Neural crest cell (in vitro differentiated cells): ENCODE results near the gene DIP2C. TPM values are rescaled to one million over a fixed set of nuclear protein-coding genes. Genes with fewer than 3 reads are reported as not detected.

Experiments
- DNase-seq: peaks from one replicate; pipeline ENCODE4 v3.0.0; 2021; ENCODE audit warnings: low read depth, mixed read lengths, low spot score
- H3K27ac Mint-ChIP-seq: one replicate; pipeline ENCODE4 v1.8.0; 2021; ENCODE audit warnings: mild to moderate bottlenecking, mixed read lengths; ENCODE audit not compliant: unreplicated experiment
- H3K27me3 Mint-ChIP-seq: 2 replicates; pipeline ENCODE4 v1.8.0; 2021; ENCODE audit warnings: low read depth, mild to moderate bottlenecking, mixed read lengths
- H3K36me3 Mint-ChIP-seq: 2 replicates; pipeline ENCODE4 v1.8.0; 2021; ENCODE audit warnings: low read depth, mild to moderate bottlenecking, mixed read lengths
- H3K4me1 Mint-ChIP-seq: 2 replicates; pipeline ENCODE4 v1.8.0; 2021; ENCODE audit warnings: mixed read lengths
- H3K4me3 Mint-ChIP-seq: one replicate; pipeline ENCODE4 v1.8.0; 2021; ENCODE audit warnings: mild to moderate bottlenecking, mixed read lengths
- H3K9me3 Mint-ChIP-seq: 2 replicates; pipeline ENCODE4 v1.8.0; 2021; ENCODE audit warnings: mixed read lengths
- total RNA-seq: library from RNA; stranded (reverse); gene quantifications from 2 replicates; pipeline ENCODE4 v1.2.1, GENCODE V29; 2021
- TF ChIP-seq, protein P1 (sequence below): fragments of 200-600 bp; sonication (generic); conservative IDR thresholded peaks from 2 replicates; pipeline ENCODE4 v1.5.0; 2021; ENCODE audit warnings: antibody characterized with exemption, mild to moderate bottlenecking

Gene DIP2C
- total RNA-seq, 1 donor from 2014 or later, result 21.7 TPM

DNA sequence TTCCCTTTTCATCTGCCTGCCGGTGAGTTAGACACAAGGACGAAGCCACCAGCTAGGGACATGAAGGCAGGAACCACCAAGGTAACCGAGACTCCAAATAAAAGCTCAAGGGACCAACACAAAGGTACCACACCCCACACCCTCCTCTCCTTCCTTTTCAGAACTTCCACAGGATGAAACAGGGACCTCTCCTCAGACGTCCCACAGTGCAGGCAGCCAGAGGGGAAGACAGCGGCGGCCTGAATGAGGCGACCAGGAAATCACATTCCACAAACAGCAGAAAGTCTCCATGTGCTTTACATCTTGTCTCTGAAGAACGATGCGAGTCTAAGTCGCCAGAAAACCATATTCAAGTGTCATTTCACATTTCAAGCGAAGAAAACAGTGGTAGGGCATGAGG lies 97.8 kb downstream of the DIP2C start:
- H3K36me3 Mint-ChIP-seq, result no peaks in the 10 kb centered on the region

DNA sequence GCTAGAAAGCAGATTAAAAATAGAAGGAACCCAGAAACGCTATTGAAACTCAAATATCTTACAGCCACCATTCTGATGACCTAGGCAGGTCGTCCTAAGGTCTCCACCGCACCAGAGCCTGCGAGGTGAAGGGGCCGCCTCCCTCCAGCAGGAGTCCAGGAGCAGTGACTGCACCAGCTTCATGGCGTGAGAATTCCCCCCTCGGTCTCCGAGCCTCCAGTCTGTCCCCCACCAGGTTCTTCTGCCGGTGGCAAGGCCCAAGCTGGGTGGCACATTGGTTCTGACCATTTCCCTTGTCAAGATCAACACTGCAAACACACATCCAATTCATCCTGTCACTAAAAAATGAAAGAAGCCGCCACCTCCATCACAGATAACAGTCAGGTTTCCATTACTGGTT lies 98.7 kb downstream of the DIP2C start:
- TF ChIP-seq, protein P1, sequence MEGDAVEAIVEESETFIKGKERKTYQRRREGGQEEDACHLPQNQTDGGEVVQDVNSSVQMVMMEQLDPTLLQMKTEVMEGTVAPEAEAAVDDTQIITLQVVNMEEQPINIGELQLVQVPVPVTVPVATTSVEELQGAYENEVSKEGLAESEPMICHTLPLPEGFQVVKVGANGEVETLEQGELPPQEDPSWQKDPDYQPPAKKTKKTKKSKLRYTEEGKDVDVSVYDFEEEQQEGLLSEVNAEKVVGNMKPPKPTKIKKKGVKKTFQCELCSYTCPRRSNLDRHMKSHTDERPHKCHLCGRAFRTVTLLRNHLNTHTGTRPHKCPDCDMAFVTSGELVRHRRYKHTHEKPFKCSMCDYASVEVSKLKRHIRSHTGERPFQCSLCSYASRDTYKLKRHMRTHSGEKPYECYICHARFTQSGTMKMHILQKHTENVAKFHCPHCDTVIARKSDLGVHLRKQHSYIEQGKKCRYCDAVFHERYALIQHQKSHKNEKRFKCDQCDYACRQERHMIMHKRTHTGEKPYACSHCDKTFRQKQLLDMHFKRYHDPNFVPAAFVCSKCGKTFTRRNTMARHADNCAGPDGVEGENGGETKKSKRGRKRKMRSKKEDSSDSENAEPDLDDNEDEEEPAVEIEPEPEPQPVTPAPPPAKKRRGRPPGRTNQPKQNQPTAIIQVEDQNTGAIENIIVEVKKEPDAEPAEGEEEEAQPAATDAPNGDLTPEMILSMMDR, result no peak
- Mint-ChIP-seq H3K4me3 (no peak overlapping the region), H3K27me3 (no peaks in the 10 kb centered on the region), H3K9me3 (no peaks in the 10 kb centered on the region), H3K4me1 (peaks cover 36% of the 10 kb centered on the region), H3K36me3 (no peaks in the 10 kb centered on the region), H3K27ac (no peak overlapping the region)
- DNase-seq, result no peak

More for the DNA sequence above, 97.8 kb downstream of the DIP2C start:
- Mint-ChIP-seq H3K27me3 (no peaks in the 10 kb centered on the region), H3K27ac (peak overlapping the region; percentile 15), H3K9me3 (no peaks in the 10 kb centered on the region), H3K4me1 (peaks cover 27% of the 10 kb centered on the region), H3K4me3 (no peak overlapping the region)
- DNase-seq, result no peak
- TF ChIP-seq, protein P1, result no peak

DNA sequence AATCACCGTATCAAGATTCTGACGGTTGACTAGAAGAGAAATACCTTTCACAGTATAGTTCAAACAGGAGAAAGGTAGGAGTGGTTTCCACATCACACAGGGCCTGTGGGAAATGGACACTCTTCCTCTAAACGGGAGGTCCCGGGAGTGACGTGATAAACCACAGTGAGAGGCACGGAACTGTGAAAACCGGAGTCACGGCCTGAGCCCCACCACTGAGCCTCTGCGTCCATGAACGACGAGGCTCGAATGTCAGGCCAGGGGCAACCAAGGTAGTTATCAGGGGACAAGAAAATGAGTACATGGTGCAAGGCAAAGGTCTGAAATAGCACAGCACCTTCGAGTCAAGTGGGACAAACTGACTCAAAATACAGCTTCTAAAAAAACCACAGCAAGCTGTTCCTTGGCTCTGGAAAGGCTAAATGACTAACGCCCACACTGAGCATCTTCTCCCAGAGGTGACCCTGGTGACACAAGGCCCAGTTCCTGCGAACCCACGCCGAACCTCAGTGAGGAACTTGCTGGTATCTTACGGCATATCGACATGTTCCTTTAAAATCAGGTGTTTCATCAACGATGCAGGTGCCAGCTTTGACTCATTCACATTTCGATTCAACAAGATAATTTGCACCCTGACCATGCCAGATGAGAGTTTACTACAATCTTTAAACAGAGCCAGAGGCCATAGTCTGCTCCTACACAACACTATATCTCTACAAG lies 99.3 kb downstream of the DIP2C start:
- Mint-ChIP-seq H3K36me3 (no peaks in the 10 kb centered on the region), H3K4me3 (no peak overlapping the region), H3K27ac (no peak overlapping the region), H3K9me3 (no peaks in the 10 kb centered on the region), H3K4me1 (peaks cover 42% of the 10 kb centered on the region), H3K27me3 (no peaks in the 10 kb centered on the region)
- TF ChIP-seq, protein P1, result no peak
- DNase-seq, result no peak

DNA sequence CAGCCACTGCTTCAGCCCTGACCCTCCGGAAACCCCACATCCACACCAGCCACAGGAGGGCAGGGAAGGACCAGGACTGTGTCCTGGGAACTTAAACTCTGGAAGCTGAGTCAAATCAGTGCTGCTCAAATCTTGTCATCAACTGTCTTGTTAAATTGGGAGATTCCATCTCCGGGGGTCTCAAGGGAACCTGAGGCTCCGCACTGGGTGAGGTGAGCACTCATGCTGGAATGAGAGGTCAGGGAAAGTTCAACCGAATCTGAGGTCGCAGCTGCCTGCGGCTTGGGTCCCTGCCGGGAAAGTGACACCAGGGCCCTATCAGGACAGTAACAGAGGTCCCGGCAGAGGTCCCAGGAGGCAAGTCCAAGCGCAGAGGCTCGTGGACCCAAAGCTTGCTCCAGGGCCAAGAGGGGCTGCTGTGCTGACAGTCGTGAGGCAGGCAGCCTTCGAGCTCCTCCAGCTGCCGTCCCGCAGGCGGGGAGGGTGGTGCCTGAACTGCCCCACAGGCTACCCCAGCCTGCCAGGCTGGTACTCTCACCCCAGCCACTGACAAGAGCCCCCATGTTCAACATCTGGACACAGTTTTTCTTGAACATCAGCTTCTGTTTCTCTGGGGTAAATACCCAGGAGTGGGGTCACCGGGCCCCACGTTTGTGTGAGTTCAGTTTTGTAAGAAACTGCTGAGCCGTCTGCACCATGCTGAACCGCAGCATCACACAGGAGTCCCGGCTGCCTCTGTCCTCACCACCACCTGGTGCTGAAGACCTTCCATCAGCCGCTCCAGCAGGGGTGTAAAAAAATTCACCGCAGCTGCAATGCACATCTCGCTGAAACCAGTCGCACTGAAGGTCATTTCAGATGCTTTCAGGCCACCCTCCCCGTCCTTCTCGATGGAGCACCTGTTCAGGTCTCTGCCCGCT lies 101.0 kb downstream of the DIP2C start:
- Mint-ChIP-seq H3K4me3 (no peak overlapping the region), H3K27me3 (no peaks in the 10 kb centered on the region), H3K27ac (peak overlapping the region; percentile 57), H3K36me3 (no peaks in the 10 kb centered on the region), H3K9me3 (no peaks in the 10 kb centered on the region), H3K4me1 (peaks cover 53% of the 10 kb centered on the region)
- no peak for DNase-seq
- TF ChIP-seq, protein P1, result no peak

DNA sequence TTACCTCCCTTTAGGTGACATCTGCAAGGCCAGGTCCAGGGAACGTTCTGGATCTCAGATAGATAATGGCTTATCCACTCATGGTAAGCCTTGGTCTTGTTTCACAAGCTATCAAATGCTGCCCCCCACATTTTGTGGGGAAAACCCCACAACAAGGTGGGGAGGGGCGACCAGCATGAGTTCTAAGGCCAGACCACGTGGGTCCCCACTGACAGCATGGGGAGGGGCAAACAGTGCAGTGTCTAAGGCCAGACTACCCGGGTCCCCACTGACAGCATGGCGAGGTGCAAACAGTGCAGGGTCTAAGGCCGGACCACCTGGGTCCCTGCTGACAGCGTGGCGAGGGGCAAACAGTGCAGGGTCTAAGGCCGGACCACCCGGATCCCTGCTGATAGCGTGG lies 102.8 kb downstream of the DIP2C start:
- no peaks in the 10 kb centered on the region for H3K27me3 Mint-ChIP-seq
- H3K27ac Mint-ChIP-seq, result no peak overlapping the region
- H3K9me3 Mint-ChIP-seq, result no peaks in the 10 kb centered on the region
- TF ChIP-seq, protein P1, result no peak
- H3K36me3 Mint-ChIP-seq, result no peaks in the 10 kb centered on the region
- H3K4me1 Mint-ChIP-seq, result peaks cover 48% of the 10 kb centered on the region
- no peak for DNase-seq
- H3K4me3 Mint-ChIP-seq, result no peak overlapping the region
